Ovary (tissue), 9 donors: ENCODE results near the gene CDK10. TPM values are rescaled to one million over a fixed set of nuclear protein-coding genes. Genes with fewer than 3 reads are reported as not detected.
"Not testable (repeated sequence)": the region's sequence is repeated elsewhere in the genome, so short reads cannot be mapped to it uniquely, and the experiment has no call there.

Source experiments
- DNase-seq, 5 donors: peaks; one replicate each; pipeline ENCODE4 v3.0.0-alpha.2; 2019 to 2020
- H3K27ac ChIP-seq, 2 donors: fragments of 200-600 bp; one replicate each; pipeline versions ENCODE4 v1.5.1 to v1.8.0; 2019 to 2022
- H3K27me3 ChIP-seq: fragments of 200-600 bp; one replicate; pipeline ENCODE4 v1.8.0; 2022
- H3K36me3 ChIP-seq: fragments of 200-600 bp; sonication (generic); one replicate; pipeline ENCODE4 v1.5.1; 2019
- H3K4me1 ChIP-seq: one replicate; pipeline ENCODE4 v1.8.1; 2013; ENCODE audit warnings: mild to moderate bottlenecking, moderate library complexity; ENCODE audit not compliant: insufficient read depth
- H3K4me3 ChIP-seq: fragments of 200-600 bp; sonication (generic); one replicate; pipeline ENCODE4 v1.5.1; 2017
- H3K9me3 ChIP-seq, 2 donors: fragments of 200-600 bp in 1 of 2; sonication (generic) in 1 of 2; one replicate each; pipeline versions ENCODE4 v1.5.1 to v1.8.1; 2013 to 2019; ENCODE audit warnings: mild to moderate bottlenecking in 1 of 2, moderate library complexity in 1 of 2
- CTCF ChIP-seq, 3 donors: fragments of 450-650 bp in 2 of 3; fragments of 200-600 bp in 1 of 3; IDR thresholded peaks; one replicate each; pipeline versions ENCODE4 v1.5.1 to v1.8.0; 2016 to 2022; ENCODE audit warnings: antibody characterized with exemption in 3 of 3, mild to moderate bottlenecking in 1 of 3
- EP300 ChIP-seq: sonication (generic); formaldehyde crosslinking; IDR thresholded peaks from one replicate; pipeline ENCODE4 v1.6.1; 2017; ENCODE audit warnings: antibody characterized with exemption
- POLR2A ChIP-seq: fragments of 450-650 bp; IDR thresholded peaks from one replicate; pipeline ENCODE4 v1.6.1; 2017; ENCODE audit warnings: antibody characterized with exemption, mild to moderate bottlenecking, moderate library complexity
- WGBS, 3 donors: extraction: QIAGEN DNeasy Blood & Tissue Kit in 1 of 3; methylation state at CpG; one replicate each; pipeline versions ENCODE4 v1.1.5 to v1.1.7; 2013 to 2017; 5-methylcytosine and 5-hydroxymethylcytosine counted together
- intact Hi-C, 4 donors: fragments of 100-400 bp; cut with DNase I; formaldehyde crosslinking; loops; one replicate each; pipeline versions ENCODE4 v1.11.0 to v1.15.1; 2022 to 2023
- polyA plus RNA-seq, 2 donors: library from polyadenylated mRNA; stranded (reverse); fragments of 200-250 nt in 1 of 2; fragments of 350-450 nt in 1 of 2; fragmentation: Illumina TruSeq in 1 of 2; extraction: RNeasy Lipid Tissue Mini Kit (QIAGEN cat#74804) in 1 of 2; gene quantifications; one replicate each; pipeline ENCODE4 v1.2.3, GENCODE V29; 2013 to 2014
- total RNA-seq, 7 donors: library from RNA; depleted of rRNA in 2 of 7; stranded (reverse); fragments of >200 nt in 2 of 7; fragmentation: NEBNext Ultra II Directional in 3 of 7; extraction: Animal tissue kit (Norgen Biotek cat#: 25700) in 3 of 7; gene quantifications; one replicate each; pipeline versions ENCODE4 v1.1.0 to v1.2.4, GENCODE V29; 2016 to 2023
- donor health status: DM: no; HTN: no; CAD: no; lungs with moderate emphysema.
- donor health status: DM: no; HTN: no; CAD: no.
- donor health status: Bipolar disorder and iron deficiency.
- donor health status: DM: yes; HTN: yes; CAD: no.
- donor health status: DM: no; HTN: no; CAD: no.
- donor health status: DM: yes; HTN: yes; CAD: no.

Gene CDK10
- total and polyA plus RNA-seq, 9 donors = 16.9 to 62.1 (median 51.9) TPM

GRCh38 chr16:89660146-89660545, 26.3 kb upstream of the CDK10 start:
- H3K4me3 ChIP-seq = no peak overlapping the region
- H3K4me1 ChIP-seq = peaks cover 13% of the 10 kb centered on the region
- H3K9me3 ChIP-seq = no peaks in the 10 kb centered on the region
- TF ChIP-seq EP300 (no peak), POLR2A (no peak), CTCF (IDR thresholded peaks at IDR 0.05) (no peak)
- no peaks in the 10 kb centered on the region for H3K36me3 ChIP-seq
- DNase-seq = no peak
- no peaks in the 10 kb centered on the region for H3K27me3 ChIP-seq
- intact Hi-C loops = no loop called here
- WGBS, 3 donors = 92 to 95% (median 92%) methylated on average over 7 of the region's 7 CpGs
- H3K27ac ChIP-seq = no peak overlapping the region

- no peaks in the 10 kb centered on the region for H3K9me3 ChIP-seq
- intact Hi-C loops = no loop called here
These were observed 25.3 kb upstream of the CDK10 start for GRCh38 chr16:89661215-89661614.

GRCh38 chr16:89664238-89664637, 22.3 kb upstream of the CDK10 start:
- H3K4me3 ChIP-seq, intact Hi-C loops, H3K27me3 ChIP-seq, DNase-seq, H3K9me3 ChIP-seq, H3K4me1 ChIP-seq, H3K36me3 ChIP-seq, H3K27ac ChIP-seq: not testable (repeated sequence)
- WGBS, 3 donors = 29 to 42% (median 39%) methylated on average over 10 to 11 of the region's 11 CpGs

More at GRCh38 chr16:89661215-89661614, 25.3 kb upstream of the CDK10 start:
- Histone ChIP-seq H3K4me1 (peaks cover 13% of the 10 kb centered on the region), H3K4me3 (no peak overlapping the region), H3K27ac (no peak overlapping the region), H3K36me3 (no peaks in the 10 kb centered on the region), H3K27me3 (no peaks in the 10 kb centered on the region)
- 92 to 95% (median 92%) methylated on average over 9 of the region's 9 CpGs for WGBS, 3 donors
- DNase-seq = no peak
- TF ChIP-seq POLR2A (no peak), EP300 (no peak), CTCF (IDR thresholded peaks at IDR 0.05) (no peak)

GRCh38 chr16:89667000-89667399, 19.5 kb upstream of the CDK10 start:
- H3K4me1 ChIP-seq, H3K4me3 ChIP-seq, intact Hi-C loops, DNase-seq, H3K27me3 ChIP-seq, H3K27ac ChIP-seq, H3K36me3 ChIP-seq, H3K9me3 ChIP-seq: not testable (repeated sequence)
- 40 to 58% (median 43%) methylated on average over 7 of the region's 7 CpGs for WGBS, 3 donors

GRCh38 chr16:89667633-89668032, 18.9 kb upstream of the CDK10 start:
- H3K4me1 ChIP-seq = no peaks in the 10 kb centered on the region
- no peak for TF ChIP-seq EP300
- no peak for TF ChIP-seq POLR2A
- no peak for TF ChIP-seq CTCF (IDR thresholded peaks at IDR 0.05)
- no peak for DNase-seq
- H3K36me3 ChIP-seq = no peaks in the 10 kb centered on the region
- H3K27ac ChIP-seq = no peak overlapping the region
- no peak overlapping the region for H3K4me3 ChIP-seq
- intact Hi-C loops = no loop called here
- no peaks in the 10 kb centered on the region for H3K27me3 ChIP-seq
- no peaks in the 10 kb centered on the region for H3K9me3 ChIP-seq
- 76 to 86% (median 78%) methylated on average over 9 of the region's 9 CpGs for WGBS, 3 donors

- intact Hi-C loops = no loop called here
- Histone ChIP-seq H3K4me3 (no peak overlapping the region), H3K36me3 (no peaks in the 10 kb centered on the region), H3K9me3 (no peaks in the 10 kb centered on the region), H3K4me1 (no peaks in the 10 kb centered on the region), H3K27ac (no peak overlapping the region), H3K27me3 (no peaks in the 10 kb centered on the region)
- 57 to 69% (median 67%) methylated on average over 5 of the region's 5 CpGs for WGBS, 3 donors
- TF ChIP-seq EP300 (no peak), POLR2A (no peak), CTCF (IDR thresholded peaks at IDR 0.05) (no peak)
- no peak for DNase-seq
These were observed 17.7 kb upstream of the CDK10 start for GRCh38 chr16:89668790-89669158.
